SJSA1 (cell line): ENCODE data around the gene GRHL1. TPM values are rescaled to one million over a fixed set of nuclear protein-coding genes. Genes with fewer than 3 reads are reported as not detected.
"Not testable (repeated sequence)": the region's sequence is repeated elsewhere in the genome, so short reads cannot be mapped to it uniquely, and the experiment has no call there.

Source experiments
- DNase-seq, 2 experiments: peaks; one replicate each; pipeline ENCODE4 v3.0.0-alpha.2; 2015 to 2020; ENCODE audit warnings: low spot score in 2 of 2, low read depth in 1 of 2
- H3K27ac ChIP-seq: fragments of 250-450 bp; sonication (Bioruptor Pico); 2 replicates; pipeline ENCODE4 v1.5.1; 2020; ENCODE audit warnings: mild to moderate bottlenecking, moderate library complexity
- H3K27me3 ChIP-seq: fragments of 250-450 bp; sonication (Bioruptor Pico); replicated peaks from 2 replicates; pipeline ENCODE4 v1.5.1; 2020; ENCODE audit warnings: mild to moderate bottlenecking, moderate library complexity
- H3K36me3 ChIP-seq: fragments of 250-450 bp; sonication (Bioruptor Pico); 2 replicates; pipeline ENCODE4 v1.5.1; 2020; ENCODE audit warnings: mild to moderate bottlenecking
- H3K4me1 ChIP-seq: fragments of 250-450 bp; sonication (Bioruptor Pico); replicated peaks from 2 replicates; pipeline ENCODE4 v1.6.1; 2021; ENCODE audit warnings: mild to moderate bottlenecking
- H3K4me3 ChIP-seq: fragments of 250-450 bp; sonication (Bioruptor Pico); 2 replicates; pipeline ENCODE4 v1.5.1; 2020; ENCODE audit warnings: mild to moderate bottlenecking
- H3K9me3 ChIP-seq: fragments of 250-450 bp; sonication (Bioruptor Pico); replicated peaks from 2 replicates; pipeline ENCODE4 v1.5.1; 2020; ENCODE audit warnings: mild to moderate bottlenecking
- total RNA-seq: library from RNA; depleted of rRNA; stranded (reverse); fragments of >200 nt; shearing (Covaris generic); gene quantifications from 2 replicates; pipeline ENCODE4 v1.2.3, GENCODE V29; 2014

Gene GRHL1
- total RNA-seq, 1 experiment from 2014 or later: 2.3 TPM

GRCh38 chr2:10030311-10030736, 78.8 kb downstream of the GRHL1 start:
- H3K4me1 ChIP-seq: peaks cover 21% of the 10 kb centered on the region

GRCh38 chr2:10030798-10031197, 79.3 kb downstream of the GRHL1 start:
- not testable (repeated sequence) for H3K27me3 ChIP-seq, H3K27ac ChIP-seq, H3K4me3 ChIP-seq, H3K36me3 ChIP-seq, DNase-seq, H3K9me3 ChIP-seq
- peaks cover 25% of the 10 kb centered on the region for H3K4me1 ChIP-seq

More at GRCh38 chr2:10030311-10030736, 78.8 kb downstream of the GRHL1 start:
- no peak overlapping the region for H3K27ac ChIP-seq
- no peaks in the 10 kb centered on the region for H3K9me3 ChIP-seq
- no peak overlapping the region for H3K4me3 ChIP-seq
- H3K36me3 ChIP-seq: no peaks in the 10 kb centered on the region
- no peak for DNase-seq
- no peaks in the 10 kb centered on the region for H3K27me3 ChIP-seq

GRCh38 chr2:10031886-10032745, 80.6 kb downstream of the GRHL1 start:
- Histone ChIP-seq H3K4me1 (peaks cover 36% of the 10 kb centered on the region), H3K9me3 (no peaks in the 10 kb centered on the region), H3K27me3 (no peaks in the 10 kb centered on the region), H3K36me3 (no peaks in the 10 kb centered on the region), H3K4me3 (no peak overlapping the region), H3K27ac (no peak overlapping the region)
- DNase-seq: no peak

- peaks cover 39% of the 10 kb centered on the region for H3K4me1 ChIP-seq
- DNase-seq: no peak
- no peaks in the 10 kb centered on the region for H3K27me3 ChIP-seq
- no peaks in the 10 kb centered on the region for H3K36me3 ChIP-seq
- H3K27ac ChIP-seq: no peak overlapping the region
- H3K9me3 ChIP-seq: no peaks in the 10 kb centered on the region
- H3K4me3 ChIP-seq: no peak overlapping the region
These were observed 81.2 kb downstream of the GRHL1 start for GRCh38 chr2:10032746-10033105.

GRCh38 chr2:10033251-10034006, 81.9 kb downstream of the GRHL1 start:
- Histone ChIP-seq H3K27me3 (no peaks in the 10 kb centered on the region), H3K4me1 (peaks cover 35% of the 10 kb centered on the region), H3K4me3 (no peak overlapping the region), H3K9me3 (no peaks in the 10 kb centered on the region), H3K27ac (no peak overlapping the region), H3K36me3 (no peaks in the 10 kb centered on the region)
- DNase-seq: no peak

- H3K27ac ChIP-seq: no peak overlapping the region
- peaks cover 24% of the 10 kb centered on the region for H3K4me1 ChIP-seq
- no peaks in the 10 kb centered on the region for H3K9me3 ChIP-seq
- DNase-seq: no peak
- H3K4me3 ChIP-seq: no peak overlapping the region
- H3K36me3 ChIP-seq: no peaks in the 10 kb centered on the region
- H3K27me3 ChIP-seq: no peaks in the 10 kb centered on the region
These were observed 83.0 kb downstream of the GRHL1 start for GRCh38 chr2:10034333-10035052.

- H3K27me3 ChIP-seq: no peaks in the 10 kb centered on the region
These were observed 83.5 kb downstream of the GRHL1 start for GRCh38 chr2:10035053-10035422.

GRCh38 chr2:10035633-10036032, 84.1 kb downstream of the GRHL1 start:
- no peak for DNase-seq
- no peaks in the 10 kb centered on the region for H3K9me3 ChIP-seq

More at GRCh38 chr2:10035053-10035422, 83.5 kb downstream of the GRHL1 start:
- H3K27ac ChIP-seq: no peak overlapping the region
- H3K9me3 ChIP-seq: no peaks in the 10 kb centered on the region
- H3K36me3 ChIP-seq: no peaks in the 10 kb centered on the region
- DNase-seq: no peak
- peaks cover 19% of the 10 kb centered on the region for H3K4me1 ChIP-seq
- no peak overlapping the region for H3K4me3 ChIP-seq

GRCh38 chr2:10036095-10036884, 84.8 kb downstream of the GRHL1 start:
- H3K27ac ChIP-seq: peak overlapping the region; percentile 12; the same call in 1 of the 2 replicates
- no peaks in the 10 kb centered on the region for H3K27me3 ChIP-seq
- no peaks in the 10 kb centered on the region for H3K36me3 ChIP-seq
- H3K4me1 ChIP-seq: peaks cover 18% of the 10 kb centered on the region
- H3K4me3 ChIP-seq: no peak overlapping the region
- peak; percentile 66 to 85 for DNase-seq
- no peaks in the 10 kb centered on the region for H3K9me3 ChIP-seq

More at GRCh38 chr2:10035633-10036032, 84.1 kb downstream of the GRHL1 start:
- no peaks in the 10 kb centered on the region for H3K36me3 ChIP-seq
- H3K27ac ChIP-seq: no peak overlapping the region
- H3K4me1 ChIP-seq: peaks cover 18% of the 10 kb centered on the region
- no peak overlapping the region for H3K4me3 ChIP-seq
- no peaks in the 10 kb centered on the region for H3K27me3 ChIP-seq

GRCh38 chr2:10038123-10038522, 86.6 kb downstream of the GRHL1 start:
- no peak overlapping the region for H3K27ac ChIP-seq
- no peak for DNase-seq
- H3K27me3 ChIP-seq: no peaks in the 10 kb centered on the region
- H3K9me3 ChIP-seq: no peaks in the 10 kb centered on the region
- H3K36me3 ChIP-seq: no peaks in the 10 kb centered on the region
- H3K4me1 ChIP-seq: peaks cover 24% of the 10 kb centered on the region
- no peak overlapping the region for H3K4me3 ChIP-seq

- DNase-seq: no peak
- Histone ChIP-seq H3K4me3 (no peak overlapping the region), H3K27ac (no peak overlapping the region), H3K27me3 (no peaks in the 10 kb centered on the region), H3K4me1 (peaks cover 27% of the 10 kb centered on the region), H3K9me3 (peaks cover 3% of the 10 kb centered on the region), H3K36me3 (peaks cover 3% of the 10 kb centered on the region)
These were observed 87.2 kb downstream of the GRHL1 start for GRCh38 chr2:10038716-10039115.

GRCh38 chr2:10039658-10040410, 88.3 kb downstream of the GRHL1 start:
- Histone ChIP-seq H3K27ac (no peak overlapping the region), H3K9me3 (peaks cover 7% of the 10 kb centered on the region), H3K4me3 (no peak overlapping the region), H3K27me3 (no peaks in the 10 kb centered on the region), H3K4me1 (peaks cover 34% of the 10 kb centered on the region), H3K36me3 (peaks cover 12% of the 10 kb centered on the region)
- DNase-seq: no peak
